ENCODE results near the gene CHCHD3.

The CHCHD3 gene

DNA sequence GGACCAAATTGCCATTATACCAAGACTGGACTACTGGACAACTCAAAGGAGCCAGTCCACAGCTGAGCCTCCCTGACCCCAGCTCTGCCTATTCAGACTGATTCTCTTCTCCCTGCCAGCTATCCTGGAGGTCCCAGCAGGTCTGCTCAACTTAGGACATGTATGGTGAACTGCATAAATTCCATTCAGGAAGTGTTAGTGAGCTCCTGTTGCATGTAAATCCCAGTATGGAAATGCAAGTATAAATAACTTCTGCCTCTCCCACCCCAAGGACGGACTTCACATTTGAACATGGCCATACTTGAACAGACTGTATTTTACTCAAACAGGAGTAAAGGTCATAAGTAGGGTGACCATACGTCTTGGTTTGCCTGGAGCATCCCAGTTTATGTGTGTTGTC is 128.4 kb downstream of the CHCHD3 start:
- no peak for FAIRE-seq
- TF ChIP-seq PAX5 (IDR thresholded peaks at IDR 0.05; ENCODE audit: insufficient read depth, low read length, severe bottlenecking): no peak
- TF ChIP-seq SPI1 (IDR thresholded peaks at IDR 0.05; ENCODE audit: low read depth, low read length): no peak
- no peak for TF ChIP-seq POLR2AphosphoS5 (IDR thresholded peaks at IDR 0.05; ENCODE audit: low read depth, low read length)
- no peak for TF ChIP-seq POU2F2 (IDR thresholded peaks at IDR 0.05; ENCODE audit: low read depth, low read length)
- no peak for TF ChIP-seq TAF1 (IDR thresholded peaks at IDR 0.05; ENCODE audit: low read depth, low read length)
- TF ChIP-seq POLR2A (IDR thresholded peaks at IDR 0.05; ENCODE audit: low read depth, low read length): no peak
- DNase-seq (ENCODE audit: insufficient read length, low spot score): no peak

- DNase-seq (ENCODE audit: insufficient read length, low spot score) (no peak), FAIRE-seq (no peak)
- TF ChIP-seq TAF1 (IDR thresholded peaks at IDR 0.05; ENCODE audit: low read depth, low read length) (no peak), POU2F2 (IDR thresholded peaks at IDR 0.05; ENCODE audit: low read depth, low read length) (no peak), SPI1 (IDR thresholded peaks at IDR 0.05; ENCODE audit: low read depth, low read length) (no peak), PAX5 (IDR thresholded peaks at IDR 0.05; ENCODE audit: insufficient read depth, low read length, severe bottlenecking) (no peak), POLR2AphosphoS5 (IDR thresholded peaks at IDR 0.05; ENCODE audit: low read depth, low read length) (no peak), POLR2A (IDR thresholded peaks at IDR 0.05; ENCODE audit: low read depth, low read length) (no peak)
Measured at GRCh38 chr7:132950725-132951124, 131.2 kb downstream of the CHCHD3 start.

- FAIRE-seq (no peak), DNase-seq (ENCODE audit: insufficient read length, low spot score) (no peak)
- no peak for TF ChIP-seq POLR2AphosphoS5 (IDR thresholded peaks at IDR 0.05; ENCODE audit: low read depth, low read length)
- no peak for TF ChIP-seq POU2F2 (IDR thresholded peaks at IDR 0.05; ENCODE audit: low read depth, low read length)
- no peak for TF ChIP-seq SPI1 (IDR thresholded peaks at IDR 0.05; ENCODE audit: low read depth, low read length)
- TF ChIP-seq TAF1 (IDR thresholded peaks at IDR 0.05; ENCODE audit: low read depth, low read length): no peak
- no peak for TF ChIP-seq PAX5 (IDR thresholded peaks at IDR 0.05; ENCODE audit: insufficient read depth, low read length, severe bottlenecking)
Measured at GRCh38 chr7:132947011-132947410, 134.9 kb downstream of the CHCHD3 start.

DNA sequence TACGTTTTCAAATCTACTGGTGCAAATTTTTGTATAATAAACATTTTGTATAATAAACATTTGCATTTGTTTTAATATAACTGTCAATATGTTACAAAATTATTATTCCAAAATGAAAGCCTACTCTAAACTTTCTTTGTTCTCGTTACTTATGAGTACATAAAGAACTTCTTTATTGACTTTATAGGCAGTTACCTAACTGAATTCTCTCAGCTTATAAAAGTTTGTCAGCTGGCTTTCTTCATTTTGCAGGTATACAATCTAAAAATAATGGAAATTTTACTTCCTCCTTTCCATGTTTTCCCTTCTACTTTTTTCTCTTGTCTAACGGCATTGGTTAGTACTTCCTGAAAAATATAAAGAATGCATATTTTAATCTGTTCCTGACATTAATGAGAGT is 137.1 kb downstream of the CHCHD3 start:
- no peak for DNase-seq (ENCODE audit: insufficient read length, low spot score)
- TF ChIP-seq POLR2AphosphoS5 (IDR thresholded peaks at IDR 0.05; ENCODE audit: low read depth, low read length): no peak
- no peak for TF ChIP-seq TAF1 (IDR thresholded peaks at IDR 0.05; ENCODE audit: low read depth, low read length)
- no peak for TF ChIP-seq SPI1 (IDR thresholded peaks at IDR 0.05; ENCODE audit: low read depth, low read length)
- TF ChIP-seq POU2F2 (IDR thresholded peaks at IDR 0.05; ENCODE audit: low read depth, low read length): no peak
- TF ChIP-seq POLR2A (IDR thresholded peaks at IDR 0.05; ENCODE audit: low read depth, low read length): no peak
- no peak for TF ChIP-seq PAX5 (IDR thresholded peaks at IDR 0.05; ENCODE audit: insufficient read depth, low read length, severe bottlenecking)
- no peak for FAIRE-seq

DNA sequence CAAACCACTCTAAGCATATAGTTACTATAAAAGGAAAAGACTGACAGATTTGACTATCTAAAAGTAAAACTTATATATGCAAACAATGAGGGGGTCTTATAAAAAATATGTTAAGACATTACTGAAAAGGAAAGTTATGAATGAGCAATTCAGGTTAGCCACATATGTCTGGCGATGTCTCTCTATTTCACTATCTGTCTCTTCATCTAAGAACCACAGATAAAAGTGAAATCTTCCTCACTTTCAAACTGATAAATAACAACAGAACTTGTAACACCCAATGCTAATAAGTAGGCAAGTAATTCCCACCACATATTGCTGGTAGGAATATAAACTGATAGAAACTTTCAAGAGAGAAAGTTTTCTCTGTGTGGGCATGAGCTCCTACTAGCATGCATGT is 138.2 kb downstream of the CHCHD3 start:
- TF ChIP-seq TAF1 (IDR thresholded peaks at IDR 0.05; ENCODE audit: low read depth, low read length) (no peak), PAX5 (IDR thresholded peaks at IDR 0.05; ENCODE audit: insufficient read depth, low read length, severe bottlenecking) (no peak), SPI1 (IDR thresholded peaks at IDR 0.05; ENCODE audit: low read depth, low read length) (no peak), POLR2A (IDR thresholded peaks at IDR 0.05; ENCODE audit: low read depth, low read length) (no peak), POLR2AphosphoS5 (IDR thresholded peaks at IDR 0.05; ENCODE audit: low read depth, low read length) (no peak)
- no peak for DNase-seq (ENCODE audit: insufficient read length, low spot score)
- no peak for FAIRE-seq

GRCh38 chr7:132942701-132943100 is 139.2 kb downstream of the CHCHD3 start:
- FAIRE-seq (no peak), DNase-seq (ENCODE audit: insufficient read length, low spot score) (no peak)
- TF ChIP-seq POLR2AphosphoS5 (IDR thresholded peaks at IDR 0.05; ENCODE audit: low read depth, low read length) (no peak), TAF1 (IDR thresholded peaks at IDR 0.05; ENCODE audit: low read depth, low read length) (no peak), PAX5 (IDR thresholded peaks at IDR 0.05; ENCODE audit: insufficient read depth, low read length, severe bottlenecking) (no peak), SPI1 (IDR thresholded peaks at IDR 0.05; ENCODE audit: low read depth, low read length) (no peak), POU2F2 (IDR thresholded peaks at IDR 0.05; ENCODE audit: low read depth, low read length) (no peak), POLR2A (IDR thresholded peaks at IDR 0.05; ENCODE audit: low read depth, low read length) (no peak)

- TF ChIP-seq SPI1 (IDR thresholded peaks at IDR 0.05; ENCODE audit: low read depth, low read length): no peak
- TF ChIP-seq POLR2A (IDR thresholded peaks at IDR 0.05; ENCODE audit: low read depth, low read length): no peak
- TF ChIP-seq POLR2AphosphoS5 (IDR thresholded peaks at IDR 0.05; ENCODE audit: low read depth, low read length): no peak
- no peak for TF ChIP-seq POU2F2 (IDR thresholded peaks at IDR 0.05; ENCODE audit: low read depth, low read length)
- no peak for TF ChIP-seq TAF1 (IDR thresholded peaks at IDR 0.05; ENCODE audit: low read depth, low read length)
- no peak for TF ChIP-seq PAX5 (IDR thresholded peaks at IDR 0.05; ENCODE audit: insufficient read depth, low read length, severe bottlenecking)
- FAIRE-seq: no peak
- no peak for DNase-seq (ENCODE audit: insufficient read length, low spot score)
Measured at GRCh38 chr7:132941905-132942304, 140.0 kb downstream of the CHCHD3 start.

GRCh38 chr7:132941428-132941827 is 140.5 kb downstream of the CHCHD3 start:
- TF ChIP-seq SPI1 (IDR thresholded peaks at IDR 0.05; ENCODE audit: low read depth, low read length): no peak
- TF ChIP-seq PAX5 (IDR thresholded peaks at IDR 0.05; ENCODE audit: insufficient read depth, low read length, severe bottlenecking): no peak
- TF ChIP-seq TAF1 (IDR thresholded peaks at IDR 0.05; ENCODE audit: low read depth, low read length): no peak
- TF ChIP-seq POLR2A (IDR thresholded peaks at IDR 0.05; ENCODE audit: low read depth, low read length): no peak
- TF ChIP-seq POLR2AphosphoS5 (IDR thresholded peaks at IDR 0.05; ENCODE audit: low read depth, low read length): no peak
- TF ChIP-seq POU2F2 (IDR thresholded peaks at IDR 0.05; ENCODE audit: low read depth, low read length): no peak
- FAIRE-seq (no peak), DNase-seq (ENCODE audit: insufficient read length, low spot score) (no peak)

- FAIRE-seq (no peak), DNase-seq (ENCODE audit: insufficient read length, low spot score) (no peak)
- TF ChIP-seq POLR2A (IDR thresholded peaks at IDR 0.05; ENCODE audit: low read depth, low read length): no peak
- no peak for TF ChIP-seq TAF1 (IDR thresholded peaks at IDR 0.05; ENCODE audit: low read depth, low read length)
- TF ChIP-seq POLR2AphosphoS5 (IDR thresholded peaks at IDR 0.05; ENCODE audit: low read depth, low read length): no peak
- no peak for TF ChIP-seq SPI1 (IDR thresholded peaks at IDR 0.05; ENCODE audit: low read depth, low read length)
- TF ChIP-seq POU2F2 (IDR thresholded peaks at IDR 0.05; ENCODE audit: low read depth, low read length): no peak
- TF ChIP-seq PAX5 (IDR thresholded peaks at IDR 0.05; ENCODE audit: insufficient read depth, low read length, severe bottlenecking): no peak
Measured at GRCh38 chr7:132940084-132940483, 141.8 kb downstream of the CHCHD3 start.

DNA sequence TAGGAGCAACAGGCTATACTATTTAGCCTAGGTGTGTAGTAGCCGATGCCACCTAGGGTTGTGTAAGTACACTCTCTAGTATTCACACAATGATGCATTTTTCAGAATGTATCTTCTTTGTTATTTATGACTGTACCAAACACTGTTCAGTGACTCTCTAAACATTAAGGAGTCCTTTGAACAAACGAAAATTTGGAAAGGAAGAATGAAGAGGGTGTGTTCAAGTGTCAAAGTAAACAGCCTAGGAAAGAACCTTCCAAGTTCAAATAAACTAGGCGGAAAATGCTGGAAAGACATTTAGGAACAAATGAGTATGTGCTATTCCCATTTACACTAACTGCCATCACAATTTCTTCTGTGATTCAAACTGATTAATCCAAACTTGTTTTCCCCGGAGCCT is 142.4 kb downstream of the CHCHD3 start:
- TF ChIP-seq PAX5 (IDR thresholded peaks at IDR 0.05; ENCODE audit: insufficient read depth, low read length, severe bottlenecking): no peak
- no peak for TF ChIP-seq POLR2A (IDR thresholded peaks at IDR 0.05; ENCODE audit: low read depth, low read length)
- TF ChIP-seq TAF1 (IDR thresholded peaks at IDR 0.05; ENCODE audit: low read depth, low read length): no peak
- TF ChIP-seq POU2F2 (IDR thresholded peaks at IDR 0.05; ENCODE audit: low read depth, low read length): no peak
- no peak for TF ChIP-seq SPI1 (IDR thresholded peaks at IDR 0.05; ENCODE audit: low read depth, low read length)
- no peak for TF ChIP-seq POLR2AphosphoS5 (IDR thresholded peaks at IDR 0.05; ENCODE audit: low read depth, low read length)
- DNase-seq (ENCODE audit: insufficient read length, low spot score) (no peak), FAIRE-seq (no peak)
